HCT116 (cell line): ENCODE measurements around the gene ANTXRL. TPM values are rescaled to one million over a fixed set of nuclear protein-coding genes. Genes with fewer than 3 reads are reported as not detected.
"Not testable (repeated sequence)": the region's sequence is repeated elsewhere in the genome, so short reads cannot be mapped to it uniquely, and the experiment has no call there.

Experiments
- ATAC-seq: fragments of 200-7000 bp; cut with Tn5 transposase; 2 replicates; pipeline ENCODE4 v1.9.1; 2020; ENCODE audit warnings: mild to moderate bottlenecking, moderate library complexity
- BruUV-seq: library from RNA; stranded (reverse); fragments of 400-500 nt; replicated peaks from 2 replicates; lab custom pipeline; 2021; lab: Mats Ljungman, UMichigan
- CTCF ChIA-PET: fragments of 300-600 bp; sonication (Branson Sonifier 250); formaldehyde crosslinking; loops from one replicate; lab custom pipeline; 2021; ENCODE audit warnings: antibody characterized with exemption; lab: Charles Lee
- POLR2A ChIA-PET: fragments of 300-600, 350-600 bp; sonication (Branson Sonifier 250); formaldehyde crosslinking; loops from one replicate; lab custom pipeline; 2021; ENCODE audit warnings: antibody characterized with exemption; lab: Charles Lee
- RAD21 ChIA-PET, 2 experiments: fragments of 300-600 bp; sonication (Branson Sonifier 250); formaldehyde crosslinking; loops; one replicate each; lab custom pipeline; 2023; ENCODE audit warnings: low total read pairs in 2 of 2; ENCODE audit not compliant: uncharacterized antibody in 2 of 2, unreplicated experiment in 2 of 2, low non-redundant PET in 1 of 2; lab: Charles Lee
- DNase-seq: peaks from one replicate; pipeline ENCODE4 v3.0.0-alpha.2; 2010; ENCODE audit warnings: low read depth, low spot score
- H2AFZ ChIP-seq: fragments of 200-600 bp; shearing (Covaris generic), sonication (generic); 2 replicates; pipeline ENCODE4 v1.6.1; 2017; ENCODE audit warnings: low read depth, mixed run types, mixed read lengths, antibody characterized with exemption, low read length; ENCODE audit not compliant: poor library complexity, severe bottlenecking
- H3K27ac ChIP-seq: 2 replicates; pipeline ENCODE4 v1.5.1; 2012; ENCODE audit warnings: low read depth, low read length
- H3K27me3 ChIP-seq: fragments of 200-600 bp; sonication (generic); 2 replicates; pipeline ENCODE4 v1.6.1; 2016; ENCODE audit warnings: mixed run types, low read length, mixed read lengths; ENCODE audit not compliant: insufficient read depth
- H3K36me3 ChIP-seq, 2 experiments: fragments of 200-500 bp in 1 of 2; fragments of 200-600 bp in 1 of 2; sonication (Bioruptor generic) in 1 of 2; sonication (generic) in 1 of 2; 2 replicates each; pipeline versions ENCODE4 v1.5.1 to v1.6.1; 2014 to 2016; ENCODE audit warnings: low read length in 2 of 2, inconsistent platforms in 1 of 2, mixed read lengths in 1 of 2, mixed run types in 1 of 2; ENCODE audit not compliant: insufficient read depth in 2 of 2, control insufficient read depth in 1 of 2
- H3K4me1 ChIP-seq, 2 experiments: fragments of 200-600 bp in 1 of 2; sonication (generic) in 1 of 2; 2 replicates each; pipeline versions ENCODE4 v1.5.1 to v1.6.1; 2012 to 2017; ENCODE audit warnings: low read length in 2 of 2, inconsistent platforms in 1 of 2, mild to moderate bottlenecking in 1 of 2, mixed read lengths in 1 of 2, mixed run types in 1 of 2, moderate library complexity in 1 of 2; ENCODE audit not compliant: insufficient read depth in 2 of 2, control insufficient read depth in 1 of 2
- H3K4me2 ChIP-seq: fragments of 200-600 bp; sonication (generic); 2 replicates; pipeline ENCODE4 v1.6.1; 2017; ENCODE audit warnings: mixed run types, low read length, mixed read lengths
- H3K4me3 ChIP-seq, 2 experiments: fragments of 200-600 bp in 1 of 2; sonication (generic) in 1 of 2; replicated peaks in 1 of 2; 2 replicates each; pipeline ENCODE4 v1.5.1; 2011 to 2016; ENCODE audit warnings: low read length in 2 of 2, control low read depth in 1 of 2, low read depth in 1 of 2, mild to moderate bottlenecking in 1 of 2, mixed read lengths in 1 of 2, mixed run types in 1 of 2
- H3K79me2 ChIP-seq: fragments of 200-600 bp; sonication (generic); 2 replicates; pipeline ENCODE4 v1.6.1; 2017; ENCODE audit warnings: mild to moderate bottlenecking, mixed run types, low read length, moderate library complexity, mixed read lengths; ENCODE audit not compliant: insufficient read depth
- H3K9ac ChIP-seq: fragments of 200-600 bp; sonication (generic); 2 replicates; pipeline ENCODE4 v1.6.1; 2016; ENCODE audit warnings: low read length, mixed read lengths
- H3K9me2 ChIP-seq: fragments of 200-600 bp; sonication (generic), shearing (Covaris generic); 2 replicates; pipeline ENCODE4 v1.6.1; 2017; ENCODE audit warnings: mixed run types, mild to moderate bottlenecking, moderate library complexity; ENCODE audit not compliant: insufficient read depth
- H3K9me3 ChIP-seq, 2 experiments: fragments of 200-500 bp in 1 of 2; fragments of 200-600 bp in 1 of 2; sonication (Bioruptor generic) in 1 of 2; sonication (generic) in 1 of 2; 2 replicates each; pipeline ENCODE4 v1.6.1; 2014 to 2017; ENCODE audit warnings: low read length in 2 of 2, mixed read lengths in 2 of 2, inconsistent platforms in 1 of 2, low read depth in 1 of 2, mild to moderate bottlenecking in 1 of 2, mixed run types in 1 of 2, moderate library complexity in 1 of 2; ENCODE audit not compliant: control insufficient read depth in 1 of 2, insufficient read depth in 1 of 2
- H4K20me1 ChIP-seq: fragments of 200-600 bp; sonication (generic), shearing (Covaris generic); 2 replicates; pipeline ENCODE4 v1.6.1; 2017; ENCODE audit warnings: mixed run types, mild to moderate bottlenecking, moderate library complexity; ENCODE audit not compliant: insufficient read depth
- ATF3 ChIP-seq: IDR thresholded peaks from 2 replicates; pipeline ENCODE4 v1.6.1; 2012
- EGR1 ChIP-seq: IDR thresholded peaks from 2 replicates; pipeline ENCODE4 v1.6.1; 2012; ENCODE audit warnings: low read depth
- ELF1 ChIP-seq: IDR thresholded peaks from 2 replicates; pipeline ENCODE4 v1.6.1; 2012; ENCODE audit warnings: low read depth, borderline replicate concordance
- POLR2AphosphoS5 ChIP-seq: IDR thresholded peaks from 2 replicates; pipeline ENCODE4 v1.6.1; 2011; ENCODE audit warnings: mild to moderate bottlenecking, low read depth, low read length, moderate library complexity
- SRF ChIP-seq: IDR thresholded peaks from 2 replicates; pipeline ENCODE4 v1.6.1; 2012; ENCODE audit warnings: low read depth
- intact Hi-C: fragments of 100-400 bp; cut with micrococcal nuclease; formaldehyde crosslinking; loops from 2 replicates; pipeline ENCODE4 v1.10.0; 2022
- total RNA-seq: library from RNA; stranded (reverse); gene quantifications from one replicate; pipeline ENCODE4 v1.2.1, GENCODE V29; 2021; ENCODE audit not compliant: unreplicated experiment

ANTXRL gene
- total RNA-seq, 1 experiment from 2014 or later = not detected

GRCh38 chr10:46311961-46312431, 25.2 kb downstream of the ANTXRL start:
- H3K36me3 ChIP-seq, H3K9me2 ChIP-seq, H3K79me2 ChIP-seq, BruUV-seq, H2AFZ ChIP-seq, H3K27ac ChIP-seq, POLR2A ChIA-PET, ATAC-seq, RAD21 ChIA-PET, H3K9ac ChIP-seq, DNase-seq, H3K4me3 ChIP-seq, intact Hi-C loops, H3K9me3 ChIP-seq, CTCF ChIA-PET, H3K4me2 ChIP-seq, H3K27me3 ChIP-seq, H4K20me1 ChIP-seq: not testable (repeated sequence)
- peaks cover 0 to 11% of the 10 kb centered on the region in 2 experiments; a peak in 1 of 4 replicates for H3K4me1 ChIP-seq

- H3K79me2 ChIP-seq = no peaks in the 10 kb centered on the region
- BruUV-seq = no TSS peak
- no peak for ATAC-seq
- no peak for DNase-seq
- no peaks in the 10 kb centered on the region for H3K9me2 ChIP-seq
- no peak overlapping the region for H3K4me3 ChIP-seq
- intact Hi-C loops = no loop called here
- TF ChIP-seq EGR1 (no peak), POLR2AphosphoS5 (no peak), SRF (no peak), ATF3 (no peak), ELF1 (no peak)
- TF ChIP-seq, all 23 proteins: peak for 0
- Histone ChIP-seq H3K4me1 (peaks cover 0 to 11% of the 10 kb centered on the region in 2 experiments; a peak in 1 of 4 replicates), H3K36me3 (no peaks in the 10 kb centered on the region), H3K27ac (no peak overlapping the region), H4K20me1 (no peaks in the 10 kb centered on the region), H3K4me2 (no peak overlapping the region), H3K9ac (no peak overlapping the region), H2AFZ (no peak overlapping the region), H3K9me3 (no peaks in the 10 kb centered on the region), H3K27me3 (no peaks in the 10 kb centered on the region)
- ChIA-PET CTCF (no interaction called here), POLR2A (no interaction called here), RAD21 (no interaction called here)
These were observed 26.2 kb downstream of the ANTXRL start for GRCh38 chr10:46312953-46313352.
